AG10803 (cell line): ENCODE data around the gene GALNT15.

ENCODE experiments used
- DNase-seq: peaks from one replicate; pipeline ENCODE4 v3.0.0; 2010; ENCODE audit warnings: low read depth
- H3K4me3 ChIP-seq: 2 replicates; pipeline ENCODE4 v1.5.1; 2011; ENCODE audit warnings: mild to moderate bottlenecking, low read length, control low read depth
- TF ChIP-seq, protein P1 (sequence below): conservative IDR thresholded peaks from 2 replicates; pipeline ENCODE4 v1.5.1; 2011; ENCODE audit warnings: mild to moderate bottlenecking, low read length, control low read depth, inconsistent platforms

Gene GALNT15

DNA sequence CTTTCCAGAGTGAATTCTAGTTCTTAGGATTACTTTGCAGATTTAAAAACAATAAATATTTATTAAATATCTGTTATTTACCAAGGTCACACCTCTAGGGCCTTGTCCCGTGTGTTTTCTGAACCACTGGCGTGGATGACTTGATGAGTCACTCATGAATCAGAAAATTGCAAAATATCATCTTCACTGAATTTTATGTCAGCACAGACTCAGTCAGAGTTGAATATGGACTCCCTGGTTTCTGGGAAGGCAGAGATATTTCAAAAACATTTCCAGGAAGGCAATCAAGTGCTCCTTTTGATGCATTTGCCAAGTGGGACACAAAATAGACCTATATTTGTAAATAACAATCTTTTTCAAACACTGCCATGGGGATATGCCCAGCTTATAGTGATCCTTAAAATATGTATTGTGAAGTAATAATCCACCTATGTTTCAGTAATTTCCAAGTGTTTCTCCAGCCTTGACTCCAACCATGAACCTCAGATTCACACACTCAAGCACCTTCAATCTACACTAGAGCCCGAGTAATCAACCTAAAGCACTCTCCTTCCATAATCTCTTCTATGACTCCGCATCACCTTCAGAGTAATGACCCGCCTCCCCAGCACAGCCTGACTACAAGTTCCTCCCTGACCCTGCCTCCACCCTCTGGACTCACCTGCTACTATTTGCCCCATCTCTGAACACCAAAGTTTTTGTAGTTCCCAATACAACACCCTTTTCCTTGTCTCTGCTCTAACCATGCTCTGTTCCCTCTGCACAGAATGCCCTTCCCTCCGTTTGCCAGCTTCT, 65.9 kb downstream of the GALNT15 start:
- peak; percentile 75 for DNase-seq

DNA sequence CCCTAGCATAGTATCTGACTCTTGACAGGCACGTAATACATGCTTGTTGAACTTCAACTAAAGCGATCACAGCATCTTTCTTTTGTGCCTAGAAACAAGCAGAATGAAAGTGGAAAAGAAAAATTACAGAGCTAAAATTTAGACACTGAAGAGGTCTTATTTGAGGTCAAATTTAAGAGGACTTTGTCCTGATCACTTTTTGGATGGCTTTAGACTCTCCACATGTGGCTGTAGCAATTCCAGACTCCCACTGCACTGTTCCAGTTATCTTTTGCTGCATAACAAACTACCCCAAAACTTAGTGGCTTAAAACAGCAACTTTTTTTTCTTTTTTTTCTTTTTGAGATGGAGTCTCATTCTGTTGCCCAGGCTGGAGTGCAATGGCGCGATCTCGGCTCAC, 66.7 kb downstream of the GALNT15 start:
- DNase-seq = no peak

More for the DNA sequence above, 65.9 kb downstream of the GALNT15 start:
- TF ChIP-seq, protein P1, sequence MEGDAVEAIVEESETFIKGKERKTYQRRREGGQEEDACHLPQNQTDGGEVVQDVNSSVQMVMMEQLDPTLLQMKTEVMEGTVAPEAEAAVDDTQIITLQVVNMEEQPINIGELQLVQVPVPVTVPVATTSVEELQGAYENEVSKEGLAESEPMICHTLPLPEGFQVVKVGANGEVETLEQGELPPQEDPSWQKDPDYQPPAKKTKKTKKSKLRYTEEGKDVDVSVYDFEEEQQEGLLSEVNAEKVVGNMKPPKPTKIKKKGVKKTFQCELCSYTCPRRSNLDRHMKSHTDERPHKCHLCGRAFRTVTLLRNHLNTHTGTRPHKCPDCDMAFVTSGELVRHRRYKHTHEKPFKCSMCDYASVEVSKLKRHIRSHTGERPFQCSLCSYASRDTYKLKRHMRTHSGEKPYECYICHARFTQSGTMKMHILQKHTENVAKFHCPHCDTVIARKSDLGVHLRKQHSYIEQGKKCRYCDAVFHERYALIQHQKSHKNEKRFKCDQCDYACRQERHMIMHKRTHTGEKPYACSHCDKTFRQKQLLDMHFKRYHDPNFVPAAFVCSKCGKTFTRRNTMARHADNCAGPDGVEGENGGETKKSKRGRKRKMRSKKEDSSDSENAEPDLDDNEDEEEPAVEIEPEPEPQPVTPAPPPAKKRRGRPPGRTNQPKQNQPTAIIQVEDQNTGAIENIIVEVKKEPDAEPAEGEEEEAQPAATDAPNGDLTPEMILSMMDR = no peak
- H3K4me3 ChIP-seq = no peak overlapping the region

GRCh38 chr3:16242177-16242576, 67.7 kb downstream of the GALNT15 start:
- no peak overlapping the region for H3K4me3 ChIP-seq
- DNase-seq = no peak
- TF ChIP-seq, protein P1 = no peak

More for the DNA sequence above, 66.7 kb downstream of the GALNT15 start:
- TF ChIP-seq, protein P1 = no peak
- no peak overlapping the region for H3K4me3 ChIP-seq

DNA sequence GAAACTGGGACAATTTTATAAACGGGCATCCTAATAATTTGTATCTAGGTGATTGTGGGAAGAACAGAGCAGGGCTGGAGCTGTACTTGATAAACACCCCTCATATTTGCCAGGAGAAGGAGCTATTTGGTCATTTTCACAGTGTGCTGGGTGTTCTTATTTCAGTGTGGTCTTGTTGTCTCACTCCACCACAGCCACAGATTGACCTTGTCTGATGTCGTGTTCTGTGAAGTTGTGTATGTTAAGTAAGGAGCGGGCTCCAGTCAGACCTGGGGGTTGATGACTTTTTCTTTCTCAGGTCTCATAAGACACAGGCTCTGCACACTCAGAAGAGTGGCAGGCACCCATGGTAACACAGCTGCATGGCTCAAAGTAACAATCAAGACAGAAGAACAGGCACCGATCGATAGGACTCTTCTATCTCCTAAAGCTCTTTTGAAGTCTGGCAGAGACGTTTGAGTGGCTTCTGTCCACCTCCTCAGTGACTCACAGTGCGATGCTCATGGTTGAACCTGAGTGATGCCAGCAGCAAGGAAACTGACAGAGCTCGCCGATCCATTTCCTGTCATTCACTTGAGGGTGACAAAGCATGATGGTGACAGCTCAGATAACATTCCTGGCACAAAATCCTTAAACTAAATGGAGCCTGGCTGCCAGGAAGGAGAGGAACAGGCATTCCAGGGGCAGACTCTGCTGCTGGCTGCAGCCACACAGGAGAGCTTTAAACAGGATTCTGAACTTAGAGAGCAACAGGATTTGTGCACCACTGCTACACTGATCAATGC, 69.4 kb downstream of the GALNT15 start:
- no peak overlapping the region for H3K4me3 ChIP-seq
- DNase-seq = no peak
- TF ChIP-seq, protein P1 = no peak

DNA sequence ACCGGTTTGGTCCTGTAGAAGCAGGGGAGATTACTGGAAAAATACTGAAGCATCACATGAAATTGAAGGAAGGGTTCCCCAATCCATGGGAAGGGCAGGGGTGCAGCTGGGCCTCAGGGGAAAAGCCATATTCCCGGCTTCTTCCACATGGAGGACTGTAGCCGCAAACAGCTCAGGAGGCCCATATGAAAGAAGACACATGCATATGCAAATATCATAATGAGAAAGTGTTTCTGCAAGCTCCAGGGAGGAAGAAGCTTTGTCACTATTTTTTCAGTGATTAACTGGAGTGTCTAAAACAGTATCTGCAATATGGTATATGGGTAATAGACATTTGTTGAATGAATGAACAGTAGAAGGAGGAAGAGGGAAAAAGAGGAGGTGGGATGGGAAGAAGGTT, 71.1 kb downstream of the GALNT15 start:
- no peak overlapping the region for H3K4me3 ChIP-seq
- no peak for DNase-seq
- TF ChIP-seq, protein P1 = no peak

DNA sequence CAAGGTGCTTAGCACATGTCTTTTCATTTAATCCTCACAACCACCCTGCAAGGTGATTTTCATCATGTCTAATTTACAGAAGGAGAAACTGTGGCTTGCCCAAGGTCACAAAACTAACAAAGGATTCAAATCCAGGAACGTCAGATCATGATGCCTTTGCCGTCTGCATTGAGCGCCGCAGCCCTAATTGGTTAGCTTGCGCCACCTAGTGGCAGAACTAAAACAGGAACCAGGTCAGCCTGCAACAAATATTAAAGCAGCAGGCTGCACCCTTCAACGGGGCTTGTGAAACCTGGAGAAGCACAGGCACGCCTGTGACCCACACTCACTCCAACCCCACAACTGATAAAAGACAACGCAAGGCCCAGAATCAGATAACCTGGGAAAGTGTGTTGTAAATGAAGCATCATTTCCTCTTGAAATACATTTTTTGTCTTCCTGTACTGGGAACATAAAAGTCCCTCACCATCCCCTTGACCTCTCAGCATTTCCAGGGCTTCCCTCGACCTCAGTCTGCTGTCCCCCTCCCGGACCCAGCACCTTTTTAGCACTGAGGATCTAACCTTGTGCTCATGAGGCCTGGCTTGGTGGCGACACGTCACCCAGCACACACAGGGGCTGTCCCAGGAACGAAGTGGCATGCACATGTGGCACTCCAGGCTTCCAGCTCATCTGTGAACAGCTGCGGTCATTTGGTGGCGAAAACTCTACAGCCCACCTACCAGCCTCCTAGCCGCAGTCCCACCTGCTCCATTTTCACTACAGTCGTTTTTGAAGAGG, 73.0 kb downstream of the GALNT15 start:
- peak; percentile 76 for DNase-seq
- TF ChIP-seq, protein P1 = peak; percentile 94
- no peak overlapping the region for H3K4me3 ChIP-seq
